Liver (tissue), 9 donors: Measurements from ENCODE around the gene SIGLEC6. TPM values are rescaled to one million over a fixed set of nuclear protein-coding genes. Genes with fewer than 3 reads are reported as not detected.

Source experiments
- DNase-seq: peaks from one replicate; pipeline ENCODE4 v3.0.0-alpha.2; 2017; ENCODE audit warnings: low spot score
- H3K27ac ChIP-seq, 2 donors: one replicate each; pipeline ENCODE4 v1.7.0; 2013; ENCODE audit warnings: inconsistent platforms in 2 of 2, low read length in 2 of 2, control low read depth in 1 of 2, low read depth in 1 of 2, mild to moderate bottlenecking in 1 of 2
- H3K27me3 ChIP-seq, 4 donors: one replicate each; pipeline versions ENCODE4 v1.6.1 to v1.7.0; 2013; ENCODE audit warnings: low read length in 3 of 4, inconsistent platforms in 1 of 4, mild to moderate bottlenecking in 1 of 4, moderate library complexity in 1 of 4; ENCODE audit not compliant: control insufficient read depth in 4 of 4, insufficient read depth in 4 of 4
- H3K36me3 ChIP-seq, 4 donors: one replicate each; pipeline versions ENCODE4 v1.6.1 to v1.7.0; 2013; ENCODE audit warnings: low read length in 3 of 4, mild to moderate bottlenecking in 3 of 4, low read depth in 1 of 4, moderate library complexity in 1 of 4; ENCODE audit not compliant: control insufficient read depth in 4 of 4, insufficient read depth in 3 of 4
- H3K4me1 ChIP-seq, 4 donors: one replicate each; pipeline versions ENCODE4 v1.6.1 to v1.7.0; 2013; ENCODE audit warnings: low read length in 3 of 4, mild to moderate bottlenecking in 3 of 4, moderate library complexity in 1 of 4; ENCODE audit not compliant: control insufficient read depth in 4 of 4, insufficient read depth in 4 of 4
- H3K4me3 ChIP-seq, 3 donors: one replicate each; pipeline versions ENCODE4 v1.6.1 to v1.7.0; 2013; ENCODE audit warnings: low read length in 3 of 3, control low read depth in 1 of 3, low read depth in 1 of 3, mild to moderate bottlenecking in 1 of 3
- H3K9ac ChIP-seq, 2 donors: one replicate each; pipeline ENCODE4 v1.7.0; 2013; ENCODE audit warnings: low read length in 2 of 2, mild to moderate bottlenecking in 2 of 2, moderate library complexity in 2 of 2, control low read depth in 1 of 2, low read depth in 1 of 2
- H3K9me3 ChIP-seq, 4 donors: one replicate each; pipeline versions ENCODE4 v1.6.1 to v1.7.0; 2013; ENCODE audit warnings: low read length in 3 of 4; ENCODE audit not compliant: control insufficient read depth in 4 of 4
- EGR1 ChIP-seq, 2 donors: IDR thresholded peaks; 2 replicates each; pipeline ENCODE4 v1.6.1; 2016 to 2018; ENCODE audit warnings: antibody characterized with exemption in 2 of 2, low read depth in 2 of 2
- FOXA1 ChIP-seq: IDR thresholded peaks from 2 replicates; pipeline ENCODE4 v1.6.1; 2016; ENCODE audit warnings: antibody characterized with exemption
- FOXA2 ChIP-seq: IDR thresholded peaks from 2 replicates; pipeline ENCODE4 v1.6.1; 2016; ENCODE audit warnings: antibody characterized with exemption
- GABPA ChIP-seq, 2 donors: IDR thresholded peaks in 1 of 2; conservative IDR thresholded peaks in 1 of 2; 2 replicates each; pipeline ENCODE4 v1.6.1; 2016; ENCODE audit warnings: antibody characterized with exemption in 2 of 2, mild to moderate bottlenecking in 1 of 2, moderate library complexity in 1 of 2
- HNF4A ChIP-seq, 2 donors: conservative IDR thresholded peaks; 2 replicates each; pipeline ENCODE4 v1.6.1; 2016; ENCODE audit warnings: antibody characterized with exemption in 2 of 2, mild to moderate bottlenecking in 2 of 2
- JUND ChIP-seq, 2 donors: IDR thresholded peaks; 2 replicates each; pipeline ENCODE4 v1.6.1; 2016; ENCODE audit warnings: antibody characterized with exemption in 2 of 2
- NR2F2 ChIP-seq: IDR thresholded peaks from 2 replicates; pipeline ENCODE4 v1.6.1; 2016; ENCODE audit warnings: antibody characterized with exemption
- RAD21 ChIP-seq, 2 donors: IDR thresholded peaks; 2 replicates each; pipeline ENCODE4 v1.6.1; 2016; ENCODE audit warnings: antibody characterized with exemption in 2 of 2, mild to moderate bottlenecking in 2 of 2
- RXRA ChIP-seq, 2 donors: IDR thresholded peaks; 2 replicates each; pipeline ENCODE4 v1.6.1; 2017 to 2018; ENCODE audit warnings: antibody characterized with exemption in 2 of 2, mild to moderate bottlenecking in 1 of 2
- TAF1 ChIP-seq: conservative IDR thresholded peaks from 2 replicates; pipeline ENCODE4 v1.6.1; 2016; ENCODE audit warnings: antibody characterized with exemption, mild to moderate bottlenecking
- YY1 ChIP-seq: IDR thresholded peaks from 2 replicates; pipeline ENCODE4 v1.6.1; 2016; ENCODE audit warnings: antibody characterized with exemption, mild to moderate bottlenecking
- WGBS: extraction: QIAGEN DNeasy Blood & Tissue Kit; methylation state at CpG from one replicate; pipeline ENCODE4 v1.1.7; 2013; 5-methylcytosine and 5-hydroxymethylcytosine counted together
- polyA plus RNA-seq, 2 donors: library from polyadenylated mRNA; stranded (reverse) in 1 of 2; unstranded in 1 of 2; fragments of 200-250 nt in 1 of 2; fragments of >200 nt in 1 of 2; fragmentation: Nextera tagmentation in 1 of 2; extraction: Ambion mirVana in 1 of 2; gene quantifications; one replicate each; pipeline versions ENCODE4 v1.2.1 to v1.2.3, GENCODE V29; 2013 to 2015
- total RNA-seq, 2 donors: library from RNA; depleted of rRNA; stranded (reverse); fragments of >200 nt; gene quantifications; one replicate each; pipeline ENCODE4 v1.2.3, GENCODE V29; 2014
- TF ChIP-seq, protein P1 (sequence below): IDR thresholded peaks from 2 replicates; pipeline ENCODE4 v1.6.1; 2016; ENCODE audit warnings: antibody characterized with exemption, mild to moderate bottlenecking
- TF ChIP-seq, protein P2 (sequence below): IDR thresholded peaks from 2 replicates; pipeline ENCODE4 v1.6.1; 2016; ENCODE audit warnings: antibody characterized with exemption
- TF ChIP-seq, protein P3 (sequence below): IDR thresholded peaks from 2 replicates; pipeline ENCODE4 v1.6.1; 2016; ENCODE audit warnings: antibody characterized with exemption
- TF ChIP-seq, protein P4 (sequence below): fragments of 150-350 bp; IDR thresholded peaks from 2 replicates; pipeline ENCODE4 v1.5.1; 2017; ENCODE audit warnings: improper control_type of control experiment, low read depth, low read length; ENCODE audit not compliant: missing input control
- donor health status: healthy.
- donor health status: healthy.
- donor health status: healthy.
- donor health status: healthy.
- donor health status: healthy.

SIGLEC6 gene
- total and polyA plus RNA-seq, 4 donors = 0.08 to 0.47 (median 0.08) TPM; not detected in 1

DNA sequence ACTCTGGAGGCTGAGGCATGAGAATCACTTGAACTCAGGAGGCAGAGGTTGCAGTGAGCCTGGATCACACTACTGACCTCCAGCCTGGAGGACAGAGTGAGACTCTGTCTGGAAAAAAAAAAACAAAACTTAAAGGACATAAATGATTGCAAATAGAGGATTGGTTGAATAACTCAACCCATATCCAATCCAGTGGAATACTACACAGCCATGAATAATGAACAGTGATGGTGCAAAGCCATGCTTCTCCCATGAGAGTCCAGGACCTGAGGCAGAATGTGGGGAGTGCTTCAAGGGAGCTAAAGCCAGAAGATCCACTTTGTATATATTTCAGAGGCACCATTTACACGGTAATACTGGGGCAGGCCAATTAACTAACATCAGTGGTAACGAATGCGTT, 55.3 kb downstream of the SIGLEC6 start:
- Histone ChIP-seq H3K4me3 (no peak overlapping the region), H3K27me3 (no peaks in the 10 kb centered on the region), H3K4me1 (no peaks in the 10 kb centered on the region), H3K9me3 (no peaks in the 10 kb centered on the region), H3K27ac (no peak overlapping the region), H3K9ac (no peak overlapping the region), H3K36me3 (no peaks in the 10 kb centered on the region)
- 85% methylated on average over 3 of the region's 3 CpGs for WGBS
- DNase-seq = no peak
- TF ChIP-seq FOXA2 (no peak), GABPA (IDR thresholded peaks at IDR 0.05 in 1 of 2, conservative IDR thresholded peaks at IDR 0.05 in 1 of 2) (no peak), EGR1 (IDR thresholded peaks at IDR 0.05; ENCODE audit: low read depth in 2 of 2) (no peak), TAF1 (no peak)
- TF ChIP-seq, protein P1, sequence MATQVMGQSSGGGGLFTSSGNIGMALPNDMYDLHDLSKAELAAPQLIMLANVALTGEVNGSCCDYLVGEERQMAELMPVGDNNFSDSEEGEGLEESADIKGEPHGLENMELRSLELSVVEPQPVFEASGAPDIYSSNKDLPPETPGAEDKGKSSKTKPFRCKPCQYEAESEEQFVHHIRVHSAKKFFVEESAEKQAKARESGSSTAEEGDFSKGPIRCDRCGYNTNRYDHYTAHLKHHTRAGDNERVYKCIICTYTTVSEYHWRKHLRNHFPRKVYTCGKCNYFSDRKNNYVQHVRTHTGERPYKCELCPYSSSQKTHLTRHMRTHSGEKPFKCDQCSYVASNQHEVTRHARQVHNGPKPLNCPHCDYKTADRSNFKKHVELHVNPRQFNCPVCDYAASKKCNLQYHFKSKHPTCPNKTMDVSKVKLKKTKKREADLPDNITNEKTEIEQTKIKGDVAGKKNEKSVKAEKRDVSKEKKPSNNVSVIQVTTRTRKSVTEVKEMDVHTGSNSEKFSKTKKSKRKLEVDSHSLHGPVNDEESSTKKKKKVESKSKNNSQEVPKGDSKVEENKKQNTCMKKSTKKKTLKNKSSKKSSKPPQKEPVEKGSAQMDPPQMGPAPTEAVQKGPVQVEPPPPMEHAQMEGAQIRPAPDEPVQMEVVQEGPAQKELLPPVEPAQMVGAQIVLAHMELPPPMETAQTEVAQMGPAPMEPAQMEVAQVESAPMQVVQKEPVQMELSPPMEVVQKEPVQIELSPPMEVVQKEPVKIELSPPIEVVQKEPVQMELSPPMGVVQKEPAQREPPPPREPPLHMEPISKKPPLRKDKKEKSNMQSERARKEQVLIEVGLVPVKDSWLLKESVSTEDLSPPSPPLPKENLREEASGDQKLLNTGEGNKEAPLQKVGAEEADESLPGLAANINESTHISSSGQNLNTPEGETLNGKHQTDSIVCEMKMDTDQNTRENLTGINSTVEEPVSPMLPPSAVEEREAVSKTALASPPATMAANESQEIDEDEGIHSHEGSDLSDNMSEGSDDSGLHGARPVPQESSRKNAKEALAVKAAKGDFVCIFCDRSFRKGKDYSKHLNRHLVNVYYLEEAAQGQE = no peak
- TF ChIP-seq, protein P2, sequence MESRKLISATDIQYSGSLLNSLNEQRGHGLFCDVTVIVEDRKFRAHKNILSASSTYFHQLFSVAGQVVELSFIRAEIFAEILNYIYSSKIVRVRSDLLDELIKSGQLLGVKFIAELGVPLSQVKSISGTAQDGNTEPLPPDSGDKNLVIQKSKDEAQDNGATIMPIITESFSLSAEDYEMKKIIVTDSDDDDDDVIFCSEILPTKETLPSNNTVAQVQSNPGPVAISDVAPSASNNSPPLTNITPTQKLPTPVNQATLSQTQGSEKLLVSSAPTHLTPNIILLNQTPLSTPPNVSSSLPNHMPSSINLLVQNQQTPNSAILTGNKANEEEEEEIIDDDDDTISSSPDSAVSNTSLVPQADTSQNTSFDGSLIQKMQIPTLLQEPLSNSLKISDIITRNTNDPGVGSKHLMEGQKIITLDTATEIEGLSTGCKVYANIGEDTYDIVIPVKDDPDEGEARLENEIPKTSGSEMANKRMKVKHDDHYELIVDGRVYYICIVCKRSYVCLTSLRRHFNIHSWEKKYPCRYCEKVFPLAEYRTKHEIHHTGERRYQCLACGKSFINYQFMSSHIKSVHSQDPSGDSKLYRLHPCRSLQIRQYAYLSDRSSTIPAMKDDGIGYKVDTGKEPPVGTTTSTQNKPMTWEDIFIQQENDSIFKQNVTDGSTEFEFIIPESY = no peak

DNA sequence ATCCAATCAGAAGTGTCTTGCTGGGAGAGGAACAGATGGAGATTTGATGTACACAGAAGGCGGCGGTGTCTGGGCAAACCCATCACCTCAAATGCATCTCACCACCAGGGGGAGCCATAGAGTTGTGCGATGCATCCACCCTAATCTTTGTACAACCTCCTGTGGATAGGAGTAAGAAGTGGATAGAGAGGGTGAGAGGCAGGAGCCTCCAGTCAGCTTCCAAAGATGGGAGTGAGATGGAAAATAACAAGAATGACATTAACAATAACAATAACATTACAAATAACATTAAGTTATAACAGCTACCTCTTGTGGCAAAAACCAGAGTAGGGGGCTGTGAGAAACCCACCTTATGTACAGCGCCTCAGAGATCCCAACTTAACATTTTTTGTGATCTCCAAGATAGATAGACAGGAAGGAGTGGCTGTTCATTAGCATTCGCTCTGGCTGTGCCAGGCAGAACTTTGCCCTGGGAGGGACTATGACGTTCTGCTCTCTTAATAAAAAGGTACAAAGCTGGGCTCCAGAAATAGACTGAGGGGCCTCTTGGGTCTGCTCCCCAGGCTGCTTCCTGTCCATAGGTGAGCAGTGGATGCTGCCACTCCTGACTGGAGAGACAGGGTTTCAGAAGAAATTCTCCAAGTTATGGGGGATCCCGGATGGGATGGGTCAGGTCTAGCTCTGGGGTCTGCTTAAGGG, 58.3 kb downstream of the SIGLEC6 start:
- no peak overlapping the region for H3K27ac ChIP-seq
- no peaks in the 10 kb centered on the region for H3K9me3 ChIP-seq
- H3K4me3 ChIP-seq = no peak overlapping the region
- H3K36me3 ChIP-seq = no peaks in the 10 kb centered on the region
- H3K9ac ChIP-seq = no peak overlapping the region
- TF ChIP-seq RXRA (IDR thresholded peaks at IDR 0.05) (no peak), YY1 (no peak), GABPA (IDR thresholded peaks at IDR 0.05 in 1 of 2, conservative IDR thresholded peaks at IDR 0.05 in 1 of 2) (no peak), EGR1 (IDR thresholded peaks at IDR 0.05; ENCODE audit: low read depth in 2 of 2) (no peak), FOXA1 (no peak), JUND (IDR thresholded peaks at IDR 0.05) (no peak), FOXA2 (no peak), NR2F2 (no peak), HNF4A (conservative IDR thresholded peaks at IDR 0.05) (no peak), RAD21 (IDR thresholded peaks at IDR 0.05) (peak; percentile 77 to 86)
- TF ChIP-seq, protein P3, sequence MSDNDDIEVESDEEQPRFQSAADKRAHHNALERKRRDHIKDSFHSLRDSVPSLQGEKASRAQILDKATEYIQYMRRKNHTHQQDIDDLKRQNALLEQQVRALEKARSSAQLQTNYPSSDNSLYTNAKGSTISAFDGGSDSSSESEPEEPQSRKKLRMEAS = no peak
- TF ChIP-seq, protein P4, sequence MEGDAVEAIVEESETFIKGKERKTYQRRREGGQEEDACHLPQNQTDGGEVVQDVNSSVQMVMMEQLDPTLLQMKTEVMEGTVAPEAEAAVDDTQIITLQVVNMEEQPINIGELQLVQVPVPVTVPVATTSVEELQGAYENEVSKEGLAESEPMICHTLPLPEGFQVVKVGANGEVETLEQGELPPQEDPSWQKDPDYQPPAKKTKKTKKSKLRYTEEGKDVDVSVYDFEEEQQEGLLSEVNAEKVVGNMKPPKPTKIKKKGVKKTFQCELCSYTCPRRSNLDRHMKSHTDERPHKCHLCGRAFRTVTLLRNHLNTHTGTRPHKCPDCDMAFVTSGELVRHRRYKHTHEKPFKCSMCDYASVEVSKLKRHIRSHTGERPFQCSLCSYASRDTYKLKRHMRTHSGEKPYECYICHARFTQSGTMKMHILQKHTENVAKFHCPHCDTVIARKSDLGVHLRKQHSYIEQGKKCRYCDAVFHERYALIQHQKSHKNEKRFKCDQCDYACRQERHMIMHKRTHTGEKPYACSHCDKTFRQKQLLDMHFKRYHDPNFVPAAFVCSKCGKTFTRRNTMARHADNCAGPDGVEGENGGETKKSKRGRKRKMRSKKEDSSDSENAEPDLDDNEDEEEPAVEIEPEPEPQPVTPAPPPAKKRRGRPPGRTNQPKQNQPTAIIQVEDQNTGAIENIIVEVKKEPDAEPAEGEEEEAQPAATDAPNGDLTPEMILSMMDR = peak; percentile 66
- TF ChIP-seq, protein P1 = no peak
- no peaks in the 10 kb centered on the region for H3K27me3 ChIP-seq
- 30% methylated on average over 7 of the region's 7 CpGs for WGBS
- no peaks in the 10 kb centered on the region for H3K4me1 ChIP-seq
- DNase-seq = peak; percentile 93
